HG02642 (cell line): ENCODE measurements around the gene DNAI4.
"Not testable (repeated sequence)": the region's sequence is repeated elsewhere in the genome, so short reads cannot be mapped to it uniquely, and the experiment has no call there.

ENCODE experiments used
- ATAC-seq: cut with Tn5 transposase; IDR thresholded peaks from one replicate; pipeline ENCODE4 v1.9.1; 2021; ENCODE audit warnings: mild to moderate bottlenecking; ENCODE audit not compliant: unreplicated experiment, poor library complexity

DNAI4 gene

GRCh38 chr1:66929691-66929998 is 5.0 kb upstream of the DNAI4 start:
- ATAC-seq = no peak

GRCh38 chr1:66929146-66929688 is 4.6 kb upstream of the DNAI4 start:
- ATAC-seq = no peak

- no peak for ATAC-seq
Observed at GRCh38 chr1:66927528-66927927, 2.9 kb upstream of the DNAI4 start.

- no peak for ATAC-seq
Observed at GRCh38 chr1:66925944-66926343, 1.3 kb upstream of the DNAI4 start.

- no peak for ATAC-seq
Observed at GRCh38 chr1:66925558-66925910, 878 bp upstream of the DNAI4 start.

- no peak for ATAC-seq
Observed at GRCh38 chr1:66920543-66920942, 4.1 kb downstream of the DNAI4 start.

- no peak for ATAC-seq
Observed at GRCh38 chr1:66919828-66920227, 4.8 kb downstream of the DNAI4 start.

- ATAC-seq = no peak
Observed at GRCh38 chr1:66919063-66919462, 5.6 kb downstream of the DNAI4 start.

GRCh38 chr1:66917476-66917875 is 7.2 kb downstream of the DNAI4 start:
- ATAC-seq = no peak

- ATAC-seq = no peak
Observed at GRCh38 chr1:66916320-66916719, 8.3 kb downstream of the DNAI4 start.

- ATAC-seq = not testable (repeated sequence)
Observed at GRCh38 chr1:66915203-66915602, 9.5 kb downstream of the DNAI4 start.

GRCh38 chr1:66893712-66894111 is 30.9 kb downstream of the DNAI4 start:
- ATAC-seq = no peak

GRCh38 chr1:66890621-66891020 is 34.0 kb downstream of the DNAI4 start:
- ATAC-seq = no peak

- no peak for ATAC-seq
Observed at GRCh38 chr1:66889030-66889429, 35.6 kb downstream of the DNAI4 start.

- ATAC-seq = no peak
Observed at GRCh38 chr1:66876664-66877063, 48.0 kb downstream of the DNAI4 start.

GRCh38 chr1:66873111-66873510 is 51.5 kb downstream of the DNAI4 start:
- ATAC-seq = no peak

GRCh38 chr1:66872024-66872423 is 52.6 kb downstream of the DNAI4 start:
- ATAC-seq = not testable (repeated sequence)

GRCh38 chr1:66867501-66867900 is 57.2 kb downstream of the DNAI4 start:
- ATAC-seq = no peak

- no peak for ATAC-seq
Observed at GRCh38 chr1:66860529-66860928, 64.1 kb downstream of the DNAI4 start.

GRCh38 chr1:66853379-66853778 is 71.3 kb downstream of the DNAI4 start:
- no peak for ATAC-seq

GRCh38 chr1:66852870-66853269 is 71.8 kb downstream of the DNAI4 start:
- no peak for ATAC-seq

- ATAC-seq = no peak
Observed at GRCh38 chr1:66850989-66851388, 73.7 kb downstream of the DNAI4 start.

GRCh38 chr1:66848193-66848592 is 76.5 kb downstream of the DNAI4 start:
- no peak for ATAC-seq
